Measurements from ENCODE around the gene SCN4A.

- TF ChIP-seq CTCF (IDR thresholded peaks at IDR 0.05) (no peak), POLR2A (IDR thresholded peaks at IDR 0.05) (no peak), EP300 (IDR thresholded peaks at IDR 0.05) (no peak)
These were observed 46.6 kb downstream of the SCN4A start for GRCh38 chr17:63926164-63926563.

All from tibial nerve (tissue), 4 donors.